ENCODE measurements around the gene UNC5C.

- TF ChIP-seq CTCF (IDR thresholded peaks at IDR 0.05), result no peak
- TF ChIP-seq POLR2A (IDR thresholded peaks at IDR 0.05), result no peak
Measured at GRCh38 chr4:95466791-95467190, 82.0 kb downstream of the UNC5C start.

All from uterus (tissue), 2 donors.